MCF 10A (cell line): ENCODE data around the gene PGLYRP2. TPM values are rescaled to one million over a fixed set of nuclear protein-coding genes. Genes with fewer than 3 reads are reported as not detected.

ENCODE experiments used
- BruUV-seq: library from RNA; stranded (reverse); fragments of 400-500 nt; replicated peaks from 2 replicates; lab custom pipeline; 2021; lab: Mats Ljungman, UMichigan
- CTCF ChIA-PET: fragments of 300-600 bp; sonication (Branson Sonifier 250); formaldehyde crosslinking; extraction: SDS; loops from one replicate; lab custom pipeline; 2021; ENCODE audit warnings: antibody characterized with exemption, inconsistent platforms; lab: Yijun Ruan, JAX
- POLR2A ChIA-PET: fragments of 300-600, 350-650 bp; sonication (Branson Sonifier 250); formaldehyde crosslinking; extraction: SDS; loops from one replicate; lab custom pipeline; 2020; ENCODE audit warnings: antibody characterized with exemption, inconsistent platforms; lab: Yijun Ruan, JAX
- DNase-seq: peaks from one replicate; pipeline ENCODE4 v3.0.0-alpha.2; 2018; ENCODE audit not compliant: unreplicated experiment
- H3K27ac Mint-ChIP-seq: one replicate; pipeline ENCODE4 v1.8.0; 2022; ENCODE audit warnings: mild to moderate bottlenecking, low read depth, mixed read lengths; ENCODE audit not compliant: unreplicated experiment
- H3K27me3 Mint-ChIP-seq: one replicate; pipeline ENCODE4 v1.8.0; 2022; ENCODE audit warnings: mixed read lengths; ENCODE audit not compliant: insufficient read depth, unreplicated experiment
- H3K36me3 Mint-ChIP-seq: one replicate; pipeline ENCODE4 v1.8.0; 2022; ENCODE audit warnings: mild to moderate bottlenecking, moderate library complexity, mixed read lengths; ENCODE audit not compliant: insufficient read depth, unreplicated experiment
- H3K4me1 Mint-ChIP-seq: one replicate; pipeline ENCODE4 v1.8.0; 2022; ENCODE audit warnings: mixed read lengths; ENCODE audit not compliant: insufficient read depth, unreplicated experiment
- H3K4me3 Mint-ChIP-seq: one replicate; pipeline ENCODE4 v1.8.0; 2022; ENCODE audit warnings: mild to moderate bottlenecking, moderate library complexity, mixed read lengths; ENCODE audit not compliant: unreplicated experiment
- H3K9me3 Mint-ChIP-seq: one replicate; pipeline ENCODE4 v1.8.0; 2022; ENCODE audit warnings: mixed read lengths; ENCODE audit not compliant: unreplicated experiment
- CTCF ChIP-seq: fragments of 200-600 bp; IDR thresholded peaks from one replicate; pipeline ENCODE4 v1.8.0; 2022; ENCODE audit warnings: antibody characterized with exemption, mild to moderate bottlenecking; ENCODE audit not compliant: unreplicated experiment
- intact Hi-C: fragments of 100-400 bp; cut with micrococcal nuclease; formaldehyde crosslinking; loops from 2 replicates; pipeline ENCODE4 v1.14.1; 2022
- total RNA-seq: library from RNA; stranded (reverse); gene quantifications from 2 replicates; pipeline ENCODE4 v1.2.3, GENCODE V29; 2022

PGLYRP2 gene
- total RNA-seq, 1 experiment from 2014 or later: not detected

- Mint-ChIP-seq H3K4me3 (no peak overlapping the region), H3K27me3 (no peaks in the 10 kb centered on the region), H3K4me1 (no peaks in the 10 kb centered on the region), H3K36me3 (no peaks in the 10 kb centered on the region), H3K27ac (no peak overlapping the region), H3K9me3 (no peaks in the 10 kb centered on the region)
- CTCF ChIA-PET: interaction anchor here (0.7 kb wide), 1 partner anchor 431 kb away, joined by 4 read pairs; no protein-coding TSS in a partner anchor
- BruUV-seq: no TSS peak
- intact Hi-C loops: no loop called here
- POLR2A ChIA-PET: no interaction called here
- no peak for DNase-seq
- TF ChIP-seq CTCF: no peak
Measured at GRCh38 chr19:15461694-15462093, 17.6 kb downstream of the PGLYRP2 start.

DNA sequence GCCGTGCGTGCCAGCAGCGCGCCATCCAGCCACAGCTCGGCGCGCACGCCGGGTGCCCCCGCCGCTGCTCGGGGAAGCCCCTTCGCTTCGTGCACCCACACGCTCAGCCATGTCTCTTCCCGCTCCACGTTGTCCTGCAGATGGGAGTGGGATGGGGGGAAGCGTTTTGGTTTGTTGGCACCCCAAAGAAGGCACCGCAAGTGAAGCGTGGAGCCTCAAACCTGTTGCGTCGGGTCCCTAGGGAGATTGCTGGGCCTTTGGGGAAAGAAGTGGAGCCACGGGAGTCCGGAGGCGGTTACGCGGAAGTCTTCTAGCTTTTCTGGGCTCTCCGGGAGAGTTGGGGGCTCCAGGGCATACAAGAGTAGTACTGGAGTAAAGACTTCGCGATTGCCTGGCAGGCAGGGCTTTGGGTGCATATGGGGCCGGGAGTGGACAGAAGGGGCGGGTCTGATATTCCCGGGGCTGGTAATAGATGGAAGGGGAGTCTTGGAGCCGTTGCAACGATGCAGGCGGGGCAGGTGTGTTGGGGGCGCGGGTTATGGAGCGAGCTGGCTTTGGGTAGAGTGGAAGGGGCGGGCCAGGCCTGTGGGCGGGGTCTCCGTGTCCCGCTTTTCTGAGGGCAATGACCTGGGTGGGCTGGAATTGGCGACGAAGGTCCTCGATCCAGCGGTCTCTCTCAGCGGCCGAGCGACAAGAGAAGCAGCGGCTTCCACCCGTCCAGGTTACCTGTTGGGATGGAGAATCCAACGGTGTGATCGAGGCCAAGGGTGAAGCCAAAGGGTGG lies 21.4 kb downstream of the PGLYRP2 start:
- no peak for DNase-seq
- H3K4me1 Mint-ChIP-seq: no peaks in the 10 kb centered on the region
- no peaks in the 10 kb centered on the region for H3K9me3 Mint-ChIP-seq
- no peak for TF ChIP-seq CTCF
- CTCF ChIA-PET: interaction anchor here (0.6 kb wide), 2 partner anchors 103 to 104 kb away, joined by 3 read pairs; no protein-coding TSS in a partner anchor
- POLR2A ChIA-PET: no interaction called here
- no peak overlapping the region for H3K4me3 Mint-ChIP-seq
- no peaks in the 10 kb centered on the region for H3K27me3 Mint-ChIP-seq
- intact Hi-C loops: no loop called here
- no peak overlapping the region for H3K27ac Mint-ChIP-seq
- no TSS peak for BruUV-seq
- H3K36me3 Mint-ChIP-seq: no peaks in the 10 kb centered on the region

DNA sequence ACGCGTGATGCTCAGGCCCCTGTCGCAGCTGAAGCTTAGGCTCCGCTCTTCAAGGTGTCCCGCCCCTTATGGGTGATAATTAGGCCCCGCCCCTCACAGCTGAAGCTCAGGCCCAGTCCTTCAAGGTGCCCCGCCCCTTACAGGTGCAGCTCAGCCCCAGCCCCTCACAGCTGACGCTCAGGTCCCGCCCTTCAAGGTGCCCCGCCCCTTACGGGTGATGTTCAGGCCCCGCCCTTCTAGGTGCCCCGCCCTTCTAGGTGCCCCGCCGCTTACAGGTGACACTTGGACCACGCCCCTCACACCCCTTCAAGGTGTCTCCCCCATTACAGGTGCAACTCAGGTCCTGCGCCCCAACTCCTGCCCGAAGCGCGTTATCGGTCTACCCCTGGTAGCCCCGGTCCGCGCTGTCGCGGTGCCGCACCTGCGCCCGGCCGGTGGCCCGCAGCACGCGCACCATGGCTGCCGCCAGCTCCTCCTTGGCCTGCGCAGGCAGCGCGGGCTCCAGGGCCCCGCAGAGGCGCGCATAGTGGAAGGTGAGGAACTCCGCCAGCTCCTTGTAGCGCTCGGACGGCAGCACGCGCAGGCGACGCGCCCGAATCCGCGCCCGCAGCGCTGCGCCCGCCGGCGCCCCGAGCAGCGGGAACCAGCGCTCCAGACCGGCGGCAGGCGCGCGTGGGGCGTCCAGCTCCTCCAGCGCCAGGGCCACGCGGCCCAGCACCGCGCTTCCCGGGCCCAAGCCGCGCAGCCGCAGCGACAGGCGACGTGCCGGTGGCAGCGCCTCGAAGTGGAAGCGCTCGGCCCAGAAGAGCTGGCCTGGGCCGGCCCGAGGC lies 22.2 kb downstream of the PGLYRP2 start:
- Mint-ChIP-seq H3K4me3 (no peak overlapping the region), H3K9me3 (no peaks in the 10 kb centered on the region), H3K27ac (no peak overlapping the region), H3K27me3 (no peaks in the 10 kb centered on the region), H3K4me1 (no peaks in the 10 kb centered on the region), H3K36me3 (no peaks in the 10 kb centered on the region)
- no peak for TF ChIP-seq CTCF
- intact Hi-C loops: no loop called here
- DNase-seq: no peak
- ChIA-PET POLR2A (no interaction called here), CTCF (interaction anchor here (0.6 kb wide), 2 partner anchors 70 to 104 kb away, joined by 3 read pairs; no protein-coding TSS in a partner anchor)
- no TSS peak for BruUV-seq

GRCh38 chr19:15456441-15456840 lies 22.9 kb downstream of the PGLYRP2 start:
- DNase-seq: no peak
- Mint-ChIP-seq H3K4me3 (no peak overlapping the region), H3K4me1 (no peaks in the 10 kb centered on the region), H3K27me3 (no peaks in the 10 kb centered on the region), H3K9me3 (no peaks in the 10 kb centered on the region), H3K27ac (no peak overlapping the region), H3K36me3 (no peaks in the 10 kb centered on the region)
- no peak for TF ChIP-seq CTCF
- no TSS peak for BruUV-seq
- CTCF ChIA-PET: interaction anchor here (0.6 to 1.5 kb wide), 2 partner anchors 11 to 70 kb away, joined by 3 to 5 read pairs; no protein-coding TSS in a partner anchor
- intact Hi-C loops: no loop called here
- POLR2A ChIA-PET: interaction anchor here (0.8 kb wide), 1 partner anchor 37 kb away, joined by 4 read pairs; the partner anchor contains the start of gene AKAP8L
